Testis (tissue), 2 donors: ENCODE measurements around the gene ISLR2.

Experiments used
- CTCF ChIP-seq, 3 experiments: fragments of 450-650 bp in 2 of 3; fragments of 200-600 bp in 1 of 3; sonication (generic) in 1 of 3; IDR thresholded peaks; one replicate each; pipeline ENCODE4 v1.5.1; 2016 to 2019; ENCODE audit warnings: antibody characterized with exemption in 3 of 3, mild to moderate bottlenecking in 2 of 3, moderate library complexity in 1 of 3
- POLR2A ChIP-seq: fragments of 450-650 bp; IDR thresholded peaks from one replicate; pipeline ENCODE4 v1.6.1; 2017; ENCODE audit warnings: antibody characterized with exemption, mild to moderate bottlenecking, moderate library complexity

- TF ChIP-seq CTCF (IDR thresholded peaks at IDR 0.05), result no peak
- no peak for TF ChIP-seq POLR2A
Observed at GRCh38 chr15:74132681-74133651, 2.6 kb downstream of the ISLR2 start.
